A673 (cell line): ENCODE results near the gene KCTD16. TPM values are rescaled to one million over a fixed set of nuclear protein-coding genes. Genes with fewer than 3 reads are reported as not detected.

ENCODE experiments used
- BruUV-seq: library from RNA; stranded (reverse); fragments of 400-500 nt; replicated peaks from 2 replicates; lab custom pipeline; 2021; lab: Mats Ljungman, UMichigan
- CTCF ChIA-PET: fragments of 300-600 bp; sonication (Branson Sonifier 250); formaldehyde crosslinking; loops from one replicate; lab custom pipeline; 2022; ENCODE audit warnings: antibody characterized with exemption; lab: Charles Lee
- POLR2A ChIA-PET: fragments of 300-600 bp; sonication (Branson Sonifier 250); formaldehyde crosslinking; loops from one replicate; lab custom pipeline; 2022; ENCODE audit warnings: antibody characterized with exemption; ENCODE audit not compliant: low non-redundant PET; lab: Charles Lee
- DNase-seq: peaks from one replicate; pipeline ENCODE4 v3.0.0-alpha.2; 2015; ENCODE audit warnings: low spot score
- H3K27ac ChIP-seq: fragments of 200-600 bp; sonication (generic); 2 replicates; pipeline ENCODE4 v1.5.1; 2016; ENCODE audit warnings: mixed run types, low read depth, mild to moderate bottlenecking, mixed read lengths, antibody characterized with exemption, low read length; ENCODE audit not compliant: poor library complexity, severe bottlenecking
- H3K27me3 ChIP-seq: fragments of 200-600 bp; sonication (generic); replicated peaks from 2 replicates; pipeline ENCODE4 v1.6.1; 2017; ENCODE audit warnings: mixed run types, low read depth, mild to moderate bottlenecking, mixed read lengths, antibody characterized with exemption, low read length; ENCODE audit not compliant: insufficient read depth, poor library complexity
- H3K36me3 ChIP-seq: fragments of 200-600 bp; sonication (generic); 2 replicates; pipeline ENCODE4 v1.6.1; 2016; ENCODE audit warnings: mixed run types, mild to moderate bottlenecking, mixed read lengths, antibody characterized with exemption, low read length; ENCODE audit not compliant: insufficient read depth, poor library complexity, severe bottlenecking
- H3K4me1 ChIP-seq: fragments of 200-600 bp; sonication (generic); 2 replicates; pipeline ENCODE4 v1.6.1; 2017; ENCODE audit warnings: mixed run types, mild to moderate bottlenecking, mixed read lengths, antibody characterized with exemption, low read length; ENCODE audit not compliant: insufficient read depth, poor library complexity, severe bottlenecking
- H3K4me3 ChIP-seq: fragments of 200-600 bp; sonication (generic); 2 replicates; pipeline ENCODE4 v1.5.1; 2016; ENCODE audit warnings: low read depth, mixed run types, mild to moderate bottlenecking, mixed read lengths, low read length; ENCODE audit not compliant: poor library complexity, severe bottlenecking
- H3K9me3 ChIP-seq: fragments of 200-600 bp; sonication (generic); 2 replicates; pipeline ENCODE4 v1.6.1; 2016; ENCODE audit warnings: mixed run types, low read depth, mild to moderate bottlenecking, mixed read lengths, antibody characterized with exemption, low read length; ENCODE audit not compliant: poor library complexity, severe bottlenecking
- EZH2 ChIP-seq: fragments of 200-600 bp; sonication (generic); IDR thresholded peaks from 2 replicates; pipeline ENCODE4 v1.6.1; 2017; ENCODE audit warnings: borderline replicate concordance, low read depth, mild to moderate bottlenecking, mixed read lengths, antibody characterized with exemption, low read length; ENCODE audit not compliant: poor library complexity, severe bottlenecking
- intact Hi-C: fragments of 100-400 bp; cut with micrococcal nuclease; formaldehyde crosslinking; loops from one replicate; pipeline ENCODE4 v1.10.0; 2022; ENCODE audit not compliant: unreplicated experiment
- total RNA-seq: library from RNA; stranded (reverse); gene quantifications from 2 replicates; pipeline ENCODE4 v1.2.3, GENCODE V29; 2021
- TF ChIP-seq, protein P1 (sequence below): fragments of 300-800, 200-600 bp; sonication (generic); conservative IDR thresholded peaks from 2 replicates; pipeline ENCODE4 v1.5.1; 2017; ENCODE audit warnings: low read depth, mild to moderate bottlenecking, antibody characterized with exemption, low read length, moderate library complexity, mixed read lengths

The KCTD16 gene
- total RNA-seq, 1 experiment from 2014 or later = 1.1 TPM

DNA sequence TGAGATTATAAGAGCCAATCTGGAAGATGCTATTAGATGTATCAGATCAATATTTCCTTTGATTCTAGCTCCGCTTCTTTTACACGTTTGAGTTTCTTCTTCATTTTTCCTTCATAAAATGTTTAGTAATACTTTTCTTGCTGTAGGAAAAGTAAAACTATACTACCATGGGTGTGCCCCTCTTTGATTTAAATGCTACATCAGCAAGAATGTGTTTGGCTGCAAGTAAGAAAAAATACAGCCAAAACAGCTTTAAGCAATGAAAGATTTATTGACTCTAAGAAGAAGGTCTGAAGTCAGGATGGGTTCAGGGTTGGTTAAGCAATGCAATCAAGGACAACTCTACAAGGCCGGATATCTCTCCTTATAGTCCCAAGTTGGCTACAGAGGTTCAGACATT is 126.4 kb downstream of the KCTD16 start:
- TF ChIP-seq EZH2 = no peak
- TF ChIP-seq, protein P1, sequence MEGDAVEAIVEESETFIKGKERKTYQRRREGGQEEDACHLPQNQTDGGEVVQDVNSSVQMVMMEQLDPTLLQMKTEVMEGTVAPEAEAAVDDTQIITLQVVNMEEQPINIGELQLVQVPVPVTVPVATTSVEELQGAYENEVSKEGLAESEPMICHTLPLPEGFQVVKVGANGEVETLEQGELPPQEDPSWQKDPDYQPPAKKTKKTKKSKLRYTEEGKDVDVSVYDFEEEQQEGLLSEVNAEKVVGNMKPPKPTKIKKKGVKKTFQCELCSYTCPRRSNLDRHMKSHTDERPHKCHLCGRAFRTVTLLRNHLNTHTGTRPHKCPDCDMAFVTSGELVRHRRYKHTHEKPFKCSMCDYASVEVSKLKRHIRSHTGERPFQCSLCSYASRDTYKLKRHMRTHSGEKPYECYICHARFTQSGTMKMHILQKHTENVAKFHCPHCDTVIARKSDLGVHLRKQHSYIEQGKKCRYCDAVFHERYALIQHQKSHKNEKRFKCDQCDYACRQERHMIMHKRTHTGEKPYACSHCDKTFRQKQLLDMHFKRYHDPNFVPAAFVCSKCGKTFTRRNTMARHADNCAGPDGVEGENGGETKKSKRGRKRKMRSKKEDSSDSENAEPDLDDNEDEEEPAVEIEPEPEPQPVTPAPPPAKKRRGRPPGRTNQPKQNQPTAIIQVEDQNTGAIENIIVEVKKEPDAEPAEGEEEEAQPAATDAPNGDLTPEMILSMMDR = no peak
- no peaks in the 10 kb centered on the region for H3K27me3 ChIP-seq
- H3K4me3 ChIP-seq = no peak overlapping the region
- intact Hi-C loops = no loop called here
- H3K27ac ChIP-seq = no peak overlapping the region
- BruUV-seq = no TSS peak
- H3K36me3 ChIP-seq = no peaks in the 10 kb centered on the region
- DNase-seq = no peak
- no peaks in the 10 kb centered on the region for H3K4me1 ChIP-seq
- ChIA-PET POLR2A (no interaction called here), CTCF (no interaction called here)
- no peaks in the 10 kb centered on the region for H3K9me3 ChIP-seq

DNA sequence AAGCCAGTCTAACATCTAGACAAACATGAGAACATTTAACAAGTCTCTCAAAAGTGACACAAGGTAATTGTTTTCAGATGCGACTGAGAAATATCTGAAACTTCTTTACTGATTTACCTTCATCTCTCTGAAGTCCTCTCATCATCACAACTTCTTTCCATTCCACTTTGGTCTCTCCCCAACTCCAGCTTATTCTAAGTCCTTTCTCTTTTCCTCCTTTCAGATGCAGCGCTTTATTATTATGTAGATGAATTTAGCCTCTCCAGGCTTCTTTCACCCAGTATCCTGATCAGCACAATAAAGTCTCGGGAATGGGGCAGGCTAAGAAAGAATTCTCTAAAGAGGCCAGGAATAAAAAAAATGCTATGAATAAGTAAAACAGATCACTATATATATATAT is 128.0 kb downstream of the KCTD16 start:
- POLR2A ChIA-PET = no interaction called here
- H3K27ac ChIP-seq = no peak overlapping the region
- TF ChIP-seq, protein P1 = no peak
- TF ChIP-seq EZH2 = no peak
- H3K4me3 ChIP-seq = no peak overlapping the region
- no peaks in the 10 kb centered on the region for H3K27me3 ChIP-seq
- H3K4me1 ChIP-seq = no peaks in the 10 kb centered on the region
- intact Hi-C loops = no loop called here
- no peak for DNase-seq
- no peaks in the 10 kb centered on the region for H3K9me3 ChIP-seq
- CTCF ChIA-PET = no interaction called here
- no TSS peak for BruUV-seq
- H3K36me3 ChIP-seq = no peaks in the 10 kb centered on the region

DNA sequence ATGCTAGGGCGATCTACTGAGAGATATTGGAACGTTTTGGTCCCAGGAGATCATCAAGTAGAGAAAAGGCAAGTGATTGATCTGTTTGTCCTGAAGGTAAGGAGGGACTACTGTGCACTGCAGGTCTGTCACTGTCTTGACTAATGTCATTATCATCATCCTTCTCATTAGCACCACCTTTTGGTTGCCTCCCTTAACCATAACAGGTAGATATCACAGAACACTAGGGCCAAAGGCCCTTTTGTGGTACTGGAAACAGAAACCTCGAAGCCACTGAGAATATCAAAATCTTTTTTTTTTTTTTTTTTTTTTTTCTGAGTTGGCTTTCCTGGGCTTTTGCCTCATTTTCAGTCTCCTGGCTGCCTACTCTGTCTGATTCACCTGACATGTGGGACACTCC is 134.0 kb downstream of the KCTD16 start:
- CTCF ChIA-PET = no interaction called here
- no peaks in the 10 kb centered on the region for H3K9me3 ChIP-seq
- H3K27me3 ChIP-seq = no peaks in the 10 kb centered on the region
- no peak overlapping the region for H3K27ac ChIP-seq
- no peaks in the 10 kb centered on the region for H3K4me1 ChIP-seq
- intact Hi-C loops = no loop called here
- POLR2A ChIA-PET = no interaction called here
- TF ChIP-seq, protein P1 = no peak
- DNase-seq = no peak
- H3K4me3 ChIP-seq = no peak overlapping the region
- BruUV-seq = no TSS peak
- H3K36me3 ChIP-seq = no peaks in the 10 kb centered on the region
